Spinal cord (tissue), 10 donors: Measurements from ENCODE around the gene C2CD2. TPM values are rescaled to one million over a fixed set of nuclear protein-coding genes. Genes with fewer than 3 reads are reported as not detected.
A peak's percentile ranks its signal among the peaks of the same experiment; 100 is the strongest.

Source experiments
- DNase-seq, 6 donors: peaks; one replicate each; pipeline versions ENCODE4 v3.0.0 to v3.0.0-alpha.2; 2013 to 2015; ENCODE audit warnings: low spot score in 6 of 6, low read depth in 4 of 6
- H3K27ac ChIP-seq: one replicate; pipeline ENCODE4 v1.5.1; 2013; ENCODE audit warnings: low read depth, low read length, control low read depth
- H3K27me3 ChIP-seq: one replicate; pipeline ENCODE4 v1.6.1; 2013; ENCODE audit warnings: low read length; ENCODE audit not compliant: control insufficient read depth, insufficient read depth
- H3K36me3 ChIP-seq: one replicate; pipeline ENCODE4 v1.6.1; 2013; ENCODE audit warnings: low read length; ENCODE audit not compliant: control insufficient read depth, insufficient read depth
- H3K4me1 ChIP-seq: one replicate; pipeline ENCODE4 v1.6.1; 2013; ENCODE audit warnings: low read length; ENCODE audit not compliant: control insufficient read depth, insufficient read depth
- H3K4me3 ChIP-seq: one replicate; pipeline ENCODE4 v1.5.1; 2013; ENCODE audit warnings: low read depth, low read length, control low read depth
- H3K9me3 ChIP-seq: one replicate; pipeline ENCODE4 v1.6.1; 2013; ENCODE audit warnings: low read length; ENCODE audit not compliant: control insufficient read depth, insufficient read depth
- WGBS: methylation state at CpG from one replicate; pipeline ENCODE4 v1.1.5; 2013; ENCODE audit warnings: missing lambda C conversion rate; ENCODE audit not compliant: insufficient coverage; 5-methylcytosine and 5-hydroxymethylcytosine counted together
- polyA plus RNA-seq, 2 donors: library from polyadenylated mRNA; unstranded; fragments of 120-200 nt; gene quantifications; one replicate each; pipeline ENCODE4 v1.2.1, GENCODE V29; 2013; ENCODE audit not compliant: insufficient read length in 2 of 2
- total RNA-seq, 2 donors: library from RNA; depleted of rRNA in 1 of 2; stranded (reverse); fragments of 120-200 nt in 1 of 2; fragments of >200 nt in 1 of 2; gene quantifications; one replicate each; pipeline versions ENCODE4 v1.2.3 to v1.2.4, GENCODE V29; 2013 to 2014
- donor health status: healthy.

C2CD2 gene
- total and polyA plus RNA-seq, 4 donors: 19.1 to 27.8 (median 21.3) TPM

DNA sequence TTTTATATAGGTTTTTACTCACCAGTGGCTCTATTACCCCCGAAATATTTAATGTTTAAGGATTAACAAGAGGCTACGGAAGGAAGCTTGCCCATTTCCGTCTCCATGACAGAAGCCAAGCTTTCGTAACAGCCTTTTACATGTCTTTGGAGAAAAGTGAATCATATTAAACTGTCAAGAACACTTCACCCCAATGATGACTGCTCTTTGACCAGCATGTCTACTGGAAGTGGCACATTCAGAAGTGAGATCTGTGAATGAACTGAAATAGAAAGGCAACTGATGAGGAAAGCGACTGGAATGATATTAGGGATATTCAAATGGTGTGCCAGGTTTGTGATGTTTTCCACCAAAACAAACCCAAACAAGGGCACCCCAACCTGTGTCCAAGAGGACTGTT, 66.2 kb downstream of the C2CD2 start:
- Histone ChIP-seq H3K36me3 (peaks cover 19% of the 10 kb centered on the region), H3K9me3 (no peaks in the 10 kb centered on the region), H3K4me1 (no peaks in the 10 kb centered on the region), H3K27me3 (no peaks in the 10 kb centered on the region), H3K4me3 (no peak overlapping the region), H3K27ac (no peak overlapping the region)
- DNase-seq: no peak
- WGBS: no CpG with 5 or more reads among the region's 5 CpGs

DNA sequence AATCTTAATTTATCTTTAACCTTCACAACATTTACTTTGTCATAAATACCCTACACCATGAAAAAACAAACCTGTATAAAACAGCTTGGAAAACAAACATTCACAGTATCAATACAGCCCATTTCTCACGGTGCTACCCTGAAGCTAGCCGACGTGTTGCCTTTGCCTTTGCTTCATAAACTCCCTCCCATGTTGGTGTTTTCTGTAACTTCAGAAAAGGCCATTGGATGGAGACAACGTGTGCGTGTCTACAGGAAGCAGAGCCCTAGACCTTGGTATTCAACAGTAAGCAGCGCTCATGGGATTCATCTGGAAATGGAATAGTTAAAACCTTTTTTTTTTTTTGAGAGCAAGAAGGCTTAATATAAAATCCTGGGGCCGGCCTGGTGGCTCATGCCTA, 67.5 kb downstream of the C2CD2 start:
- H3K27ac ChIP-seq: no peak overlapping the region
- DNase-seq: no peak
- H3K4me3 ChIP-seq: no peak overlapping the region
- H3K36me3 ChIP-seq: peaks cover 10% of the 10 kb centered on the region
- H3K9me3 ChIP-seq: no peaks in the 10 kb centered on the region
- 78% methylated on average over 7 of the region's 7 CpGs for WGBS
- no peaks in the 10 kb centered on the region for H3K27me3 ChIP-seq
- no peaks in the 10 kb centered on the region for H3K4me1 ChIP-seq

DNA sequence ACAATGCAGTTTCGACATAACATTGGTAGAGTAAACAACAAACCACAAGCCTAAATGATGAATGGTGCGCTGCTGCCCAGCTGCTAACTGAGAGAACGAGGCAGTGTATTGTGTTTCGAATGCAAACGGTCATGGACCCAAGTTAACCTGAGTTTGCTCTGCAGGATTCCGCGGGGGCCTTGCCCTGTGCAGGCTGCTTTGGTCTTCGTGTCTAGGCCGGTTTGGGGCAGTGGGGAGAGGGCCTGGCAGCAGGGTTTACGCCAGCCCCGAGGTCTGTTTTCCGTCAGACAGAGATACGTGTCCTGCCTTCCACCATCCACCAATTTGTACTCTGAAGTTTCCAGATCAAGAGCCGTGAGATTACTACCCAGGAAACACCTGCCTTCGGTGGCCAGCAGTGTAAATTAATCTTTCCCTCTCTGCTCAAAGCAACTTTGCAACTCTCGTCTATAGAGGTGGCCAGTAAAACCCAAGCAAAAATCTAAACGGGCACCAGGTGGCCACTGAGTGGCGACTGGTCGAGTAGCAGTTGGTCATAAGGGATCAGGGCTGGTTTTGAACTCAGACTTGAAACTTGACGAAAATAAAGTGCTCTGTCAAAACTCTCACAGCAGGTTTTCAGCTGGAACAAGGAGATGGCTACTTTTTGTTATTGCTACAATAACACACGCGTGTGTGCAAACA, 68.3 kb downstream of the C2CD2 start:
- Histone ChIP-seq H3K9me3 (no peaks in the 10 kb centered on the region), H3K27me3 (no peaks in the 10 kb centered on the region), H3K4me3 (no peak overlapping the region), H3K27ac (no peak overlapping the region), H3K36me3 (peaks cover 7% of the 10 kb centered on the region), H3K4me1 (no peaks in the 10 kb centered on the region)
- 58% methylated on average over 17 of the region's 22 CpGs for WGBS
- no peak for DNase-seq

DNA sequence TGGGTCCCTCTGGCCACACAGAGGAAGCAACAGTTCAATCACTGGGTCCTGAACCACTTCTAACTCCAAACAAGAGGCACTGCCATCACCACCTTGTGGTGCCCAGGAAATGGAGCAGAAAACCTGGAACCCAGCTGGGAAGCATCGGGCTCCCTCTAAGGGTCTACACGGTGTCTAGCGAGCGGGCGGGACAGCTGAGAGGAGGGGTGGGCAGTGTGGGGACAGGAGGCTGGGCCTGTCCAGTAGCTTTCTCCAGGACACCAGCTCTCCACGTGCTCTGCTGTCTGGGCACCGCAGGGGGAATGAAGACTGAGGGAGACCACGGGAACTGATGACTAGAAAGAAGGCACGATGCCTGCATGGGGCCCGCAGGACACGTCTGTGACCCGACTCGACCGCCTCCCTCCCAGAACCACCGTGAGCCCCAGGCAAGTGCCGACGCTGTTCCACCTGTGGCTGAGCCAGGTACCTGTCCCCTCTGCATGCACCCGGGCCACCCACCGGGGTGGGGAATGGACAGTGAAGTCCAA, 69.3 kb downstream of the C2CD2 start:
- peaks cover 3% of the 10 kb centered on the region for H3K4me1 ChIP-seq
- 83% methylated on average over 19 of the region's 19 CpGs for WGBS
- peaks cover 7% of the 10 kb centered on the region for H3K36me3 ChIP-seq
- H3K27ac ChIP-seq: no peak overlapping the region
- no peak overlapping the region for H3K4me3 ChIP-seq
- DNase-seq: no peak
- no peaks in the 10 kb centered on the region for H3K27me3 ChIP-seq
- H3K9me3 ChIP-seq: no peaks in the 10 kb centered on the region

DNA sequence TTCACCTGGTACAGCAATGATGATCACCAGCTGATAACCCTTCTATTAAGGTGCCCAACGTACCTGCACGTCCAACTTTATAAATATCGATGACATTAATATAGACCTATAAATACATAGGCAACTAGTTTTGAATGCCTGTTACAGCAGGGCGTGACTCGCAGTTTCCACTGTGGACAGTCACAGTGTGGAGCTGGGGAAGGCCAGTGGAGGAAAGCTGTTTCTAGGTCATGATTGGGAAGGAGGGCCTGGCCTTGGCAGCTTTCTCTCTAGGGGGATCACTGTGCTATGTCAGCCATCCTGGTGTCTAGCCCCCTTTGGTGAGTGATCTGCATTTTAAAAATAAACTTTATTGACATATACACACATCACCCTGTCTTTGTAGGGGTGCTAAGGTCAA, 70.2 kb downstream of the C2CD2 start:
- Histone ChIP-seq H3K9me3 (no peaks in the 10 kb centered on the region), H3K36me3 (peaks cover 2% of the 10 kb centered on the region), H3K4me1 (peaks cover 3% of the 10 kb centered on the region), H3K4me3 (no peak overlapping the region), H3K27me3 (no peaks in the 10 kb centered on the region), H3K27ac (no peak overlapping the region)
- no peak for DNase-seq
- WGBS: no CpG with 5 or more reads among the region's 5 CpGs

DNA sequence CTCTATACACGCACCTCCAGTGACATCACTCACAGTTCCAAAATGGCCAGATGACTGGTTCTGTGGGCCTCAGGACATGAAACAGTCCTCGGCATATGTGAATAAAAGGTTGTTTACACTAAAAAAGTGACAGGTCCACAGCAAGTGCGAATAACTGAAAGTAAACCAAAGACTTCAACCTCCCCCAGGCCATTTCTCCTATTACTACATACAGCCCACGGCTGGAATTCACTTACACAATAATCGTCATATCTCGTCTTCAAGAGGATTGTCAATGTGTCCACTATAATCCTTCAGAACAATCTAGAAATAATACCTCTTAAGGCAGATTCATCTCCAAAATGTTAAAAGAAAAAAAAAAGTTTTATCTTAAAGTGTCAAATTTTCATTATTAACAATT, 72.8 kb downstream of the C2CD2 start:
- Histone ChIP-seq H3K27me3 (no peaks in the 10 kb centered on the region), H3K4me1 (peaks cover 16% of the 10 kb centered on the region), H3K4me3 (no peak overlapping the region), H3K27ac (no peak overlapping the region), H3K36me3 (peaks cover 11% of the 10 kb centered on the region), H3K9me3 (no peaks in the 10 kb centered on the region)
- WGBS: 96% methylated on average over 4 of the region's 6 CpGs
- DNase-seq: no peak

DNA sequence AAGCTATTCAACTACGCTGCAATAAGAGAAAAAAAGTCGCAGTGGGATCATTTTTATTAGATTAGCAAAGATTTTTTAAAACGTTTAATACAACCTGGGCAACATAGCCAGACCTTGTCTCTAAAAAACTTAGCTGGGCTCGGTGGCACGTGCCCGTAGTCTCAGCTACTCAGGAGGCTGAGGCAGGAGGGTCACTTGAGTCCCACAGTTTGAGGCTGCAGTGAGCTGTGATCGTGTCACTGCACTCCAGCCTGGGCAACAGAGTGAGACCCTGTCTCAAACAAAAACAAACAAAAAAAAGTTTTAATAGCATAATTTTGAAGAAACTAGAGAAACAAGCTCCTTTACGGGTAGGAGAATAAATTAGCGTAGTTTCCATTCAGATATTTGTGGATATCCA, 73.7 kb downstream of the C2CD2 start:
- peaks cover 16% of the 10 kb centered on the region for H3K4me1 ChIP-seq
- H3K9me3 ChIP-seq: no peaks in the 10 kb centered on the region
- no peaks in the 10 kb centered on the region for H3K27me3 ChIP-seq
- 91% methylated on average over 4 of the region's 9 CpGs for WGBS
- H3K27ac ChIP-seq: no peak overlapping the region
- H3K4me3 ChIP-seq: peak overlapping the region; percentile 76
- no peak for DNase-seq
- H3K36me3 ChIP-seq: peaks cover 11% of the 10 kb centered on the region

DNA sequence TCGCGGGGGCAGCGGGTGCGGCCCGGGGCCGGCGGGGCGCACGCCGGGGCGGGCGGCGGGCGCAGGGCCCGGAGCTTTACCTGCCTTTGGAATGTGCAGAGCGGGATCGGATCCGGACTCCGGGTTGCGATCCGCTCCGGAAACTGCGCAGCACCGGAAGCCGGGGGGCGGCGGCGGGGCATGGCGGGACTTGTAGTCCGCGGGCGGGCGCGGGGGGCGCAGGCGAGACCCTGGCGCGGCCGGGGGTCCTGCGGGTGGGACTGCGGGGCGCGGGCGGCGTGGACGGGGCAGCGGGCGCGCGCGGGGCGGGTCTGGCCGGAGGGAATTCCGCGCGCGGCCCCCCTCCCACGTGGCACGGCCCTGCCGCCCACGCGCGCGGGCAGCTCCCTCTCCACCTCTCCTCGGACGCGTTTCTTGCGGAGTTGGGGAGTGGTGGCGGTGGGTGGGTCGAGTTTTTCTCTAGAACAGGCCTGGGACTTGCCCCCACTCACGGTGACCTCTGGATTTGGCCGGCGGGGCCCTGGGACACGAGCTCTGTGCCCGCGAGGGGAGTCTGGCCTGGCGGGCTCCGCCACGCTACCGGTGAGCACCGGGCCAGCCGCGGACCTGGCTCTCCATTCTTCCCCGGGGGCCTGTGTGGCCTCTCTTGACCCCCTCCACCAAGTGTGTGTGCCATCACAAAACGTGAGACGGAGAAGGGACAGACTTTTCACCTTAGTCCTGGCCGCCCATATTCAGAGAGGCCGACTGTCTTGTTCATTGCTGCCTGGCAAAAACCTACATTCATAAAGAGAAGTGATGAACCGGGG, 74.4 kb downstream of the C2CD2 start, which contains the start of gene PRDM15:
PRDM15 (minus strand) TSS at position 155 of the 809 bp plus-strand sequence. CDS start 18,981 bp downstream, outside the sequence.
- Histone ChIP-seq H3K4me1 (peaks cover 16% of the 10 kb centered on the region), H3K27me3 (no peaks in the 10 kb centered on the region), H3K27ac (peak within 1 kb of the TSS; percentile 78), H3K9me3 (no peaks in the 10 kb centered on the region), H3K4me3 (peak within 1 kb of the TSS; percentile 76), H3K36me3 (peaks cover 14% of the 10 kb centered on the region)
- peak in 5 of 6 donors; percentile 66 to 96 (median 74) for DNase-seq
- under 1% methylated on average over 71 of the region's 89 CpGs for WGBS

DNA sequence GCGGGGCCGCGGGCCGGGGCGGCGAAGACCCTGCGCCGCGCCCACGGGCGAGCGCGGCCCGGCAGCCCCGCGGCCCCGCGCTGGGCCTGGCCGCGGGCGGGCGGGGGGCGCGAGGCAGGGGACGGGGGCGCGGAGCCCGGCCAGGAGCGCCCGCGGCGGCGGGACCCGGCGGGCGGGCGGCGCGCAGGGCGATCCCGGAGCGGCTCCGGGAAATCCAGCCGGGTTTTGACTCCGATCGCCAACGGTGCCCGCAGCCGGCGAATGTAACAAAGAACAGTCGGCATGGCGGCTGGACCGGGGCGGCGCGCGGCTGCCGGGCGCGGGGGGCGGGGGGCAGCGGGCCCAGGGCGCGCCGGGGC, 75.0 kb downstream of the C2CD2 start:
- Histone ChIP-seq H3K4me3 (peak overlapping the region; percentile 72), H3K9me3 (no peaks in the 10 kb centered on the region), H3K27ac (no peak overlapping the region), H3K36me3 (peaks cover 14% of the 10 kb centered on the region), H3K4me1 (peaks cover 16% of the 10 kb centered on the region), H3K27me3 (no peaks in the 10 kb centered on the region)
- DNase-seq: peak in 5 of 6 donors; percentile 69 to 95 (median 80)
- WGBS: under 1% methylated on average over 65 of the region's 65 CpGs
